HepG2 (cell line): Measurements from ENCODE around the gene NPAS2. TPM values are rescaled to one million over a fixed set of nuclear protein-coding genes. Genes with fewer than 3 reads are reported as not detected.

Experiments used
- ATAC-seq: fragments of 200-7000 bp; cut with Tn5 transposase; 3 replicates; pipeline ENCODE4 v1.9.1; 2020; ENCODE audit warnings: mild to moderate bottlenecking, moderate library complexity
- BruUV-seq: library from RNA; stranded (reverse); fragments of 400-500 nt; replicated peaks from 2 replicates; lab custom pipeline; 2021; lab: Mats Ljungman, UMichigan
- CTCF ChIA-PET: fragments of 300-600 bp; formaldehyde crosslinking; extraction: SDS; loops from one replicate; lab custom pipeline; 2021; ENCODE audit warnings: low total read pairs, inconsistent platforms, low intra/inter-chr PET ratio; lab: Yijun Ruan, JAX
- POLR2A ChIA-PET: fragments of 350-600 bp; sonication (Branson Sonifier 250); formaldehyde crosslinking; loops from one replicate; lab custom pipeline; 2020; ENCODE audit warnings: antibody characterized with exemption, inconsistent platforms; lab: Yijun Ruan, JAX
- DNase-seq: peaks from one replicate; pipeline ENCODE4 v3.0.0-alpha.2; 2015; ENCODE audit warnings: low spot score
- FAIRE-seq: peaks from 3 replicates; lab custom pipeline; 2011; peaks lifted over from hg19 to GRCh38; lab: Jason Lieb, UNC
- H2AFZ ChIP-seq: one replicate; pipeline ENCODE4 v1.6.1; 2011; ENCODE audit warnings: low read length, inconsistent platforms
- H3K27ac ChIP-seq: fragments of 300-600 bp; 3 replicates; pipeline ENCODE4 v1.8.0; 2011; ENCODE audit warnings: mixed run types, mild to moderate bottlenecking, mixed read lengths, low read length, inconsistent platforms; ENCODE audit not compliant: insufficient read depth; ENCODE audit errors: extremely low read length
- H3K27me3 ChIP-seq, 2 experiments: fragments of 200-600 bp in 1 of 2; 2 replicates in 1 of 2; 3 replicates in 1 of 2; pipeline versions ENCODE4 v1.6.0 to v1.8.0; 2011; ENCODE audit warnings: low read length in 2 of 2, mild to moderate bottlenecking in 2 of 2, moderate library complexity in 2 of 2, inconsistent platforms in 1 of 2; ENCODE audit not compliant: insufficient read depth in 2 of 2, control insufficient read depth in 1 of 2
- H3K36me3 ChIP-seq, 2 experiments: fragments of 200-600 bp in 1 of 2; replicated peaks in 1 of 2; 2 replicates in 1 of 2; 3 replicates in 1 of 2; pipeline versions ENCODE4 v1.5.1 to v1.8.0; 2011; ENCODE audit warnings: low read length in 2 of 2, inconsistent platforms in 1 of 2; ENCODE audit not compliant: insufficient read depth in 2 of 2, control insufficient read depth in 1 of 2
- H3K4me1 ChIP-seq: 2 replicates; pipeline ENCODE4 v1.5.1; 2012; ENCODE audit warnings: low read length, inconsistent platforms; ENCODE audit not compliant: insufficient read depth
- H3K4me2 ChIP-seq: 2 replicates; pipeline ENCODE4 v1.6.0; 2011; ENCODE audit warnings: low read depth, low read length, inconsistent platforms
- H3K4me3 ChIP-seq, 3 experiments: fragments of 200-600 bp in 1 of 3; sonication (generic), shearing (Covaris generic) in 1 of 3; replicated peaks in 1 of 3; 2 replicates each; pipeline ENCODE4 v1.5.1; 2011 to 2016; ENCODE audit warnings: low read length in 3 of 3, inconsistent platforms in 2 of 3, low read depth in 2 of 3, mild to moderate bottlenecking in 2 of 3, control low read depth in 1 of 3, mixed read lengths in 1 of 3; ENCODE audit not compliant: insufficient read depth in 1 of 3
- H3K79me2 ChIP-seq: one replicate; pipeline ENCODE4 v1.6.1; 2011; ENCODE audit warnings: low read length, inconsistent platforms; ENCODE audit not compliant: insufficient read depth
- H3K9ac ChIP-seq: 2 replicates; pipeline ENCODE4 v1.6.0; 2011; ENCODE audit warnings: mild to moderate bottlenecking, low read depth, low read length, inconsistent platforms; ENCODE audit not compliant: insufficient read depth
- H3K9me3 ChIP-seq: 2 replicates; pipeline ENCODE4 v1.5.1; 2012; ENCODE audit warnings: mild to moderate bottlenecking, low read length
- H4K20me1 ChIP-seq: 2 replicates; pipeline ENCODE4 v1.6.0; 2011; ENCODE audit warnings: inconsistent platforms, mild to moderate bottlenecking, low read length, moderate library complexity; ENCODE audit not compliant: insufficient read depth
- DPF2 ChIP-seq: sonication (generic); formaldehyde crosslinking; IDR thresholded peaks from 2 replicates; pipeline ENCODE4 v1.4.0; 2020; ENCODE audit warnings: mild to moderate bottlenecking, low read depth, missing genetic modification reagents, borderline replicate concordance
- HNF4A ChIP-seq: sonication (generic); formaldehyde crosslinking; IDR thresholded peaks from 2 replicates; pipeline ENCODE4 v1.4.0; 2020; ENCODE audit warnings: missing genetic modification reagents
- KMT2A ChIP-seq: sonication (generic); formaldehyde crosslinking; IDR thresholded peaks from 2 replicates; pipeline ENCODE4 v1.4.0; 2020; ENCODE audit warnings: missing genetic modification reagents
- SMYD3 ChIP-seq: sonication (generic); formaldehyde crosslinking; IDR thresholded peaks from 2 replicates; pipeline ENCODE4 v1.8.1; 2023; ENCODE audit warnings: mild to moderate bottlenecking, missing genetic modification reagents
- ZBTB14 ChIP-seq: sonication (generic); formaldehyde crosslinking; IDR thresholded peaks from 2 replicates; pipeline ENCODE4 v1.4.0; 2020; ENCODE audit warnings: missing genetic modification reagents
- ZNF318 ChIP-seq: sonication (generic); formaldehyde crosslinking; IDR thresholded peaks from 2 replicates; pipeline ENCODE4 v1.4.0; 2020; ENCODE audit warnings: mild to moderate bottlenecking, missing genetic modification reagents
- ZNF549 ChIP-seq: sonication (generic); formaldehyde crosslinking; IDR thresholded peaks from 2 replicates; pipeline ENCODE4 v1.5.0; 2020; ENCODE audit warnings: missing genetic modification reagents
- WGBS: methylation state at CpG from one replicate; pipeline ENCODE4 v1.1.6; 2017; ENCODE audit warnings: low lambda C conversion rate; 5-methylcytosine and 5-hydroxymethylcytosine counted together
- in situ Hi-C: cut with HindIII; loops from 2 replicates; pipeline ENCODE4 v1.10.0; 2017; ENCODE audit warnings: low pct_unique_long_range_greater_than_20kb; ENCODE audit not compliant: extremely low pct_ligation_motif_present
- intact Hi-C: fragments of 100-400 bp; cut with micrococcal nuclease; formaldehyde crosslinking; loops from one replicate; pipeline ENCODE4 v1.10.0; 2022; ENCODE audit not compliant: unreplicated experiment
- polyA plus RNA-seq, 8 experiments: library from polyadenylated mRNA; depleted of rRNA in 3 of 8; stranded (reverse) in 7 of 8; unstranded in 1 of 8; fragments of >200 nt; fragmentation: Illumina TruSeq in 4 of 8; extraction: Trizol in 4 of 8; gene quantifications; 2 replicates each; pipeline versions ENCODE4 v1.2.1 to v1.2.3, GENCODE V29; 2011 to 2016; ENCODE audit warnings: low read depth in 4 of 8, missing spikeins in 1 of 8, mixed read lengths in 1 of 8; ENCODE audit not compliant: insufficient read depth in 1 of 8
- total RNA-seq, 5 experiments: library from RNA; depleted of rRNA; stranded (reverse); fragments of >200 nt; fragmentation: Illumina TruSeq; extraction: Trizol; gene quantifications; 2 replicates each; pipeline ENCODE4 v1.2.3, GENCODE V29; 2016; ENCODE audit warnings: low read depth in 1 of 5

Gene NPAS2
- total and polyA plus RNA-seq, 2 of the 13 experiments (the other 11 are each of a cell fraction or from before 2014, with no cell fraction given): 14.8 to 37.5 TPM

GRCh38 chr2:100869120-100869519 lies 49.2 kb downstream of the NPAS2 start:
- POLR2A ChIA-PET: no interaction called here
- peaks cover 71% of the 10 kb centered on the region for H3K79me2 ChIP-seq

GRCh38 chr2:100870652-100871531 lies 51.0 kb downstream of the NPAS2 start:
- intact Hi-C loops: loop anchor here (2.0 kb wide), 1 partner anchor 18 kb away; no protein-coding TSS in a partner anchor
- Histone ChIP-seq H3K27ac (peak overlapping the region; percentile 24), H3K9ac (no peak overlapping the region), H2AFZ (no peak overlapping the region), H3K36me3 (peaks cover 1 to 4% of the 10 kb centered on the region in 2 experiments; a peak in 3 of 5 replicates), H3K4me3 (no peak overlapping the region), H4K20me1 (peaks cover 1% of the 10 kb centered on the region; the same call in 1 of the 2 replicates), H3K4me2 (peak overlapping the region; percentile 26), H3K27me3 (no peaks in the 10 kb centered on the region), H3K4me1 (peaks cover 56% of the 10 kb centered on the region), H3K9me3 (peaks cover 7% of the 10 kb centered on the region), H3K79me2 (peaks cover 63% of the 10 kb centered on the region)
- in situ Hi-C loops: no loop called here
- BruUV-seq: no TSS peak
- DNase-seq (peak; percentile 80), ATAC-seq (peak; percentile 66), FAIRE-seq (peak; percentile 50)
- 77% methylated on average over 6 of the region's 6 CpGs for WGBS
- POLR2A ChIA-PET: interaction anchor here (0.9 to 1.7 kb wide), 5 partner anchors 12 to 91 kb away, joined by 3 to 7 read pairs (median 4); no protein-coding TSS in a partner anchor
- CTCF ChIA-PET: no interaction called here
- TF ChIP-seq DPF2 (CRISPR knock-in tag) (no peak), ZBTB14 (CRISPR knock-in tag) (no peak), ZNF549 (no peak), ZNF318 (CRISPR knock-in tag) (0 out of 2 replicates have a peak, but pooled peaks have one; percentile 69), KMT2A (CRISPR knock-in tag) (0 out of 2 replicates have a peak, but pooled peaks have one; percentile 18)

More at GRCh38 chr2:100869120-100869519, 49.2 kb downstream of the NPAS2 start:
- H3K4me1 ChIP-seq: peaks cover 60% of the 10 kb centered on the region
- 83% methylated on average over 3 of the region's 3 CpGs for WGBS
- H3K27me3 ChIP-seq: no peaks in the 10 kb centered on the region
- no peak overlapping the region for H3K9ac ChIP-seq
- H3K4me2 ChIP-seq: no peak overlapping the region
- no peak for ATAC-seq
- no peak for DNase-seq
- H3K27ac ChIP-seq: peak overlapping the region; percentile 2
- TF ChIP-seq HNF4A (CRISPR knock-in tag) (peak; percentile 11; the same call in 1 of the 2 replicates), SMYD3 (CRISPR knock-in tag) (no peak)
- CTCF ChIA-PET: no interaction called here
- no peak for FAIRE-seq
- in situ Hi-C loops (no loop called here), intact Hi-C loops (no loop called here)
- BruUV-seq: no TSS peak
- H2AFZ ChIP-seq: no peak overlapping the region
- H3K36me3 ChIP-seq: peaks cover 1 to 10% of the 10 kb centered on the region in 2 experiments; a peak in 3 of 5 replicates
- H3K9me3 ChIP-seq: peaks cover 7% of the 10 kb centered on the region
- no peak overlapping the region for H3K4me3 ChIP-seq
- peaks cover 11% of the 10 kb centered on the region; the same call in 1 of the 2 replicates for H4K20me1 ChIP-seq
